EH (cell line): Measurements from ENCODE around the gene DHRS13.
"Not testable (repeated sequence)": the region's sequence is repeated elsewhere in the genome, so short reads cannot be mapped to it uniquely, and the experiment has no call there.

Experiments used
- DNase-seq: peaks from one replicate; pipeline ENCODE4 v3.0.0-alpha.2; 2015; ENCODE audit warnings: low read depth

The DHRS13 gene

GRCh38 chr17:28903546-28903841 is 615 bp upstream of the DHRS13 start:
- not testable (repeated sequence) for DNase-seq

DNA sequence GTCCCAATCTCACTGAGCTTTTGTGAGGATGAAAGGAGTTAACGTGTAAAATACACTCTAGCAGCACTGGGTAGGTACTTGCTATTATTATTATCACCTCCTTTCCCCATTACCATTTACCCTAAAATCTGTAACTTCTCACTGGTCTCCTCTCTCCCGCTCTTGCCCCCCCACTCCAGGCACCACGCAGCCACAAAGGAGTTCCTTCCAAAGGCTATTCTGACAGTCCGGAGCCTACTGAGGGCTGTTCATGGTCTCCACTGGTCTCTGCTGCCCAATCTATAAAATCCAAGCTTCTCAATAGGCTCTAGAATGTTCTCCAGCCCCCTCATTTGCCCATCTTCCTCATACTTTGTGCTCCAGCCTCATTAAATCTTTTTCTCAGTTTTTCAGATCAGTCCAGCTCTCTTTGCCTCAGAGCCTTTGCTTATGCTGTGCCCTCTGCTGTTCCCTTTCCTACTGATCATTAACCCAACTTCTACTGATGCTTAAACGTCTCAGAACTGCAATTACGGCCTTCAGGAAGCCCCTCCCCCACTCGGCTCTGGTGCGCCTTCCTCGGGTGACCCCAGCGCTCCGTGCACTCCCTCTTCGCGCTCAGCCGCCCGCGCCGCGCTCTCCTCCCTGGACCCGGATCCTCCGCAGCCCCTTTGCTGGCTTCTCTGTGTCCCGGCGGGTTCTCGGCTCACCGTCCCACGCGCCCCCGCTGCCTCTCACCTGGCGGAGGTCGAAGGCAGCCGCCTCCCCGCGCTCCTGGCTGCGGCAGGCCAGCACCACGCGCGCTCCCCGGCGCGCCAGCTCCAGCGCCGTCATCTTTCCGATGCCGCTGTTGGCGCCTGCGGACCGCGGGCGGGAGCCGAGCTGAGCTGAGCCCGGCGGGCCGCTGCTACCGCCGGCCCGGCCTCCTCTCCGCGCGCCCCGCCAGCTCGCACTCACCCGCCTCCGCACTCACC is 737 bp downstream of the DHRS13 start:
- DNase-seq, result peak; percentile 37

- no peak for DNase-seq
These were observed 1.7 kb downstream of the DHRS13 start for GRCh38 chr17:28900986-28901726.

- DNase-seq, result no peak
These were observed 3.6 kb downstream of the DHRS13 start for GRCh38 chr17:28899212-28899815.

GRCh38 chr17:28898527-28898955 is 4.3 kb downstream of the DHRS13 start:
- DNase-seq, result no peak

DNA sequence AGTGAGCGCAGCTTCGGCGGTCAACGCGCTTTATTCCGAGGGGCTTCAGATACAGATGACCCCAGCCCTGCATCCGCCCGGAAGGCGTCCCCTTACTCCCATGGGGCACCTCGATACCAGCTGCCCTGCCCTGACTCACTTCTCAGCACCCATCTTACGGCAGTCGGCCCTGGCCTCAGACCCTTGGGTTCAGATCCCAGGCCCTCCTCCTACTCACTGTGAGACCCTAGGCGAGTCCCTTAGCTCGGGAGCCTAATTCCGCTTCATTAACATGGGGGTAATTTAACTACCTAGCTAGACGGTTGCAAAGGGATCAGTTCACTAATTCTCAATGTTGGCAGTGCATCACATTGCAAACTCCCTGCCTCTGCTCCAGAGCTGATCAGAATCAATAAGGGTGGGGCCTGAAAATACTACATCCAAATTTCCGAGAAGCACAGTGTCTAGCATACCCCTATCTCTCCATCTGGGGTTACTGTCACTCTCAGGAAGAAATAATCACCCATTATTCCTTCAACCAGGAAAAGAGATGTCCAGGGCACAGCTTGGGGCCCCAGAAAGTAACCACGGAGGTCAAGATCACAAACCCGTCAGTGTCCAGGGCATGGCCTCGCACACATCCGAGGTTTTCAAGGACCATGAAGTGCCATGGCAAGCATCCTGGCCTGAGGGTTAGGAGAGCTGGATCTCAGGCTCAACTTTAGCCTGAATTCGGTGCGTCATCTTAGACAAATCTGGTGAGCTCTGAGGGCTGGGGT is 4.9 kb downstream of the DHRS13 start:
- no peak for DNase-seq

- peak; percentile 39 for DNase-seq
These were observed 5.8 kb downstream of the DHRS13 start, which contains the start of gene FLOT2 for GRCh38 chr17:28896884-28897768. Gene FLOT2, minus strand, starts transcription at chr17:28897733. Its CDS starts 159 bp downstream, at chr17:28897574.

GRCh38 chr17:28896491-28896883 is 6.4 kb downstream of the DHRS13 start:
- peak; percentile 50 for DNase-seq

DNA sequence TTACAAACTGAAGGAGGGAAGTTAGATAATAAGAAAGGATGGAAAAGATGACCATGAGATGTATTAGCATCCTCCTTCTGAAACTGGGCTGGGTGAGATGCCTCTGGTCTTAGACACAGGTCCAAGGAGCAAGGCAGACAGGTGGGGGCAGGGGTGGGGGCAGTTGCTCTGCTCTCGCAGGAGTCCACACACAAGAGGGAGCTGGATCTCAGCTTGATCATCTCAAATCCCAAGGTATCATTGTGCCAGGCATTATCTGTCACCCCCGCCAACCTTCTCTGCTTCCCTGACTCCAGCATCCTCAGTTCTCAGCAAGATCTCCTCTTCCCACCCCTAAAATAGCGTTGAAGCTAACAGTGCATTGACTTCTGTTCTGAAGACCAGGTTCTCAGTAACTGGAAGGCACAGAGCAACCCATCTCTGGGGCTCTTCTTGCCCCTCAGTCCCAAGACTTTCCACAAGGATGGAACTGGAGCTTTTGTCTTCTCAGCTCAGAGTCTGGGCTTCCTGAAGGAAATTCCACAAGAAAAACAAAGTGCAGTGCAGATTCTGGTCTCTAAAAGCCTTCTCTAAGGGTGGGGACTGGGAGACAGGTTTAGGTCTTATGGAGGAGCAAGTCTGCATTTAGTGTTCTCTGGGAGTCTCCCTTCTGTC is 7.0 kb downstream of the DHRS13 start:
- DNase-seq, result no peak

DNA sequence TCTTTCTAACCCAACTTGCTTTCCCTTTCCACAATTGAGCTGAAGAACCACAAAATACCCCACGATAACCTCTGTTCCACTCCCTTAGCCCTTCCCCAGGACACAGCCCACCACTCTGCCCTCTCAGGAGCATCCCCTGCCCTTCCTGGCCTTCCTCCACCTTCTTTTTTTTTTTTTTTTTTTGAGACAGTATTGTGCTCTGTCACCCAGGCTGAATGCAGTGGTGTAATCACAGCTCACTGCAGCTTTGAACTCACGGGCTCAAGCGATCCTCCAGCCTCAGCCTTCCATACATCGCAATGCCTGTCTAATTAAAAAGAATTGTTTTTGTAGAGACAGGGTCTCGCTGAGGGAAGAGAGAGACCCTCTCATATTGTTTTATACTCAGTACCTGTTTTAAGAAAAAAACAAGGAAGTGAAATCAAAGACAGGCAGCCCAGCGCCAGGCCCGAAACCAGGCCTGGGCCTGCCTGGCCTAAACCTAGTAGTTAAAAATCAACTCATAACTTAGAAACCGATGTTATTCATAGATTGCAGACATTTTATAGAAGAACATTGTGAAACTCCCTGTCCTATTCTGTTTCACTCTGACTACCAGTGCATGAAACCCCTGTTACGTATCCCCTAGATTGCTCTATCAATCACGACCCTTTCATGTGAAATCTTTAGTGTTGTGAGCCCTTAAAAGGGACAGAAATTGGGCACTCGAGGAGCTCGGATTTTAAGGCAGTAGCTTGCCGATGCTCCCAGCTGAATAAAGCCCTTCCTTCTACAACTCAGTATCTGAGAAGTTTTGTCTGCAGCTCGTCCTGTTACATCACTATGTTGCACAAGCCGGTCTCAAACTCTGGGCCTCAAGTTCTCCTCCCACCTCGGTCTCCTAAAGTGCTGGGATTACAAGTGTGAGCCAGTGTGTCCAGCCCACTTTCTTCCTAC is 9.4 kb downstream of the DHRS13 start:
- DNase-seq, result not testable (repeated sequence)

DNA sequence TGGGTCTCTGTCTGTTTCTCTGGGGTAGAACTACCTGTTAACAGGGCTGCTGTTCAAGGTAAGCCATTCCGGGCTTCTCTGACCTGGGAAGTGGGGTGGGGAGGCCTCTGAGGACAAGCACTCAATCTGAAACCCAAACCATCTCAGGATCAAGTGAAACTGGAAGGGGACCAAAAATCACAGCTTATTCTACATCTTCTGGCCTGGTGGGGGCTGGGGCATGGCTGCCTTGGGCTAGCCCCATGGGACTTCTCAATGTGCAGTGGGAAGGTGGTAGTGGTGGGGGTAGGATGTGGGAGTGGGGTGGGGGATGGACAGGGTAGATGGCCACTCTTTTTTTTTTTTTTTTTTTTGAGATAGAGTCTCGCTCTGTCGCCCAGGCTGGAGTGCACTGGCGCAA is 10.9 kb downstream of the DHRS13 start:
- DNase-seq, result no peak

GRCh38 chr17:28891201-28891600 is 11.7 kb downstream of the DHRS13 start:
- DNase-seq, result no peak

DNA sequence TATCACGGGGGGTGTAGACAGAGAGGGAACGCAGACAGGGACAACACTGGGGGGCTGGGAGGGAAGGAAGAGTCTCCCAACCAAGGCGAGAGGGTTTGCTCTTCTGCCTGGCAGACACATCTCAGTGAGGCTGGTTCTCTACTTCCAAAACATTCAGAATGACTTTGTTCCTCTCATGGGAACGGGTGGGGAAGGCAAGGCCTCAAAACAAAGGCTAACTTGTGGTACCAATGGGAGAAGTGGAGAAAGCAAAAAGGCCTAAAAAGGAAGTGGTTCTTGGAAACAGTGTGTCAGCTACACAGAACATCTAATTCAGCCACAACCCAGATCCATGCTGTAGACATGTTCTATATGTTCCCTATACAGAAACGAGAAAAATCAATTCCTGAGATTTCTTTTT is 12.9 kb downstream of the DHRS13 start:
- DNase-seq, result no peak

- DNase-seq, result no peak
These were observed 14.0 kb downstream of the DHRS13 start for GRCh38 chr17:28888832-28889231.

GRCh38 chr17:28887871-28888471 is 14.9 kb downstream of the DHRS13 start:
- no peak for DNase-seq

GRCh38 chr17:28885951-28886350 is 16.9 kb downstream of the DHRS13 start:
- no peak for DNase-seq

DNA sequence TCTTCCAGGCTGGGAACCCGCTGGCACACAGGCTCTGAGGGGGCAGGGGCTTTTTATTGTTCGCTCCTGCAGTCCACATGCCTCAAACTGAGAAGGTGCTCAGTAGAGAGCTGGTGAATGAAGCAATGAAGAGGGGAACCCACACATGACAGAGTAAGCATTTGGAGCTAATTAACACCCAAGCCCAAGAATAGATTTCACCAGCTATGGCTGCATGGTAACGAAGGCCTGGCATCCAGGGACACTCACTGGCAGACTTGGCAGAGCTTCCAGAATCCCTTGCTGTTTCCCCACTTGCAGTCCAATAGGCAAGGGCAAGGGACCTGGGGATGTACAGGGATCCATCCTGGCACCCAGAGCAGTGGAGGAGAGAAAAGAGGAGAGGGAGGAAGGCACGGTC is 17.5 kb downstream of the DHRS13 start:
- DNase-seq, result no peak

GRCh38 chr17:28883967-28884702 is 18.7 kb downstream of the DHRS13 start:
- DNase-seq, result no peak
